GM19372 (cell line): ENCODE measurements around the gene SPATA12.
"Not testable (repeated sequence)": the region's sequence is repeated elsewhere in the genome, so short reads cannot be mapped to it uniquely, and the experiment has no call there.

Experiments
- ATAC-seq: cut with Tn5 transposase; IDR thresholded peaks from one replicate; pipeline ENCODE4 v1.9.1; 2021; ENCODE audit warnings: mild to moderate bottlenecking, low read depth, moderate library complexity; ENCODE audit not compliant: unreplicated experiment

The SPATA12 gene

DNA sequence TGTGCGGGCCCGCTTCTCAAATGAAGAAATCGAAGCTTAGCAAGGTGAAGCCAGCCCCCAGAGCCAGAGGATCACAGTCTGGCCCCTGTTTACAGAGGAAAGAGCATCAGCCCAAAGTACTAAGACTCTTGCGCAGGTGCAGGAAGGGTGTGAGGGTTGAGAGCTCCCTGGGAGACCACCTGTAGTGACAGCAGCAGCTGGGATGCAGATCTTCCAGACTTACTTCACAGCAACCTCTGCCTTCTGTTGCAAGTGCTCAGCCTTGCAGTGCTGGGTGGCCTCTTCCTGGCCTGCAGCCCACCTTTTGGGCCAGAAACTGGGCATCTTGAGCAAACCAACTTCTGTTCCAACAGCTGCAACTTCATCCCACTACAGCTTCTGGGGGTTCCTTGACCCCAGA is 19.7 kb downstream of the SPATA12 start:
- no peak for ATAC-seq

DNA sequence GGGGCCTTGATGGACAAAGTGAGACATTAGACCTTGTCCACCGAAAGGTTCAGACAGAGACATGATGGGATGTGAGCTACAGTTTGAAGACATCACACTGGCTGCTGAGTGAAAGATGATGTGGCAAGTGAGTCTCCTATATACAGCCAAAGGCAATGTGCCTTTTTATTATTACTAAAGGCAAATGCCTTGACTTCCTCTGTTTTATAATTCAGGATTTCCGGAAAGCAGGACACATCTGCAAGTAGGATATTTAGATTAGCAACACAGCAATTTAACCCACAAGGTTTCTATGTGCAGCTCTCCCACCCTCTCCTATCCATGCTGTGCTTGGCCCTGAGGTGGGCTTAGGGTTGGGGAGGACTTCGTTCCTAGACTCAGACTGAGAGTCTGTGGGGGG is 20.7 kb downstream of the SPATA12 start:
- ATAC-seq = no peak

- ATAC-seq = no peak
Observed at GRCh38 chr3:57082481-57082880, 22.0 kb downstream of the SPATA12 start.

DNA sequence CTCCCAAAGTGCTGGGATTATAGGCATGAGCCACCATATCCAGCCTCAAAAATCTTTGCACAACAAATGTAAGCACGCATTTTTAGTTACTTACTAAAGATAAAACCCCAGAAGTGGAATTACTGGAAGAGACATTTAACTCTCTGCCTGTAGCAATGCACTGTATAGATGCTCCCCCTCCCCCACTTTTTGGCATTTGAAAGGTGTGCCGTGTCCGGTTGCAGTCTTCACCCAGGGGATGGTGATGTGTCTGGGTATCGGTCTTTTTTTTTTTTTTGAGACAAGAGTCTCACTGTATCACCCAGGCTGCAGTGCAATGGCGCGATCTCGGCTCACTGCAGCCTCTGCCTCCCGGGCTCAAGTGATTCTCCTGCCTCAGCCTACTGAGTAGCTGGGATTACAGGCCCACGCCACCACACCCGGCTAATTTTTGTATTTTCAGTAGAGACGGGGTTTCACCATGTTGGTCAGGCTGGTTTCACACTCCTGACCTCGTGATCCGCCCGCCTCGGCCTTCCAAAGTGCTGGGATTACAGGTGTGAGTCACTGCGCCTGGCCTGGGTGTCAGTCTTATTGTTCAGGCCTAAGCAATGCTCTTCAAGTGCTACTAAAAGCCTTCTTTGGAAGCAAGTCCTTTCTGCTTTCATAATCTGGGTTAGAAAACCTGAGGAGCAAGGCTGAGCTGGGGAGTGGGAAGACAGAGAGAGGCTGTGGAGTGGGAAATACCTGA is 23.0 kb downstream of the SPATA12 start:
- not testable (repeated sequence) for ATAC-seq

GRCh38 chr3:57085211-57085610 is 24.7 kb downstream of the SPATA12 start:
- no peak for ATAC-seq

GRCh38 chr3:57086201-57086600 is 25.7 kb downstream of the SPATA12 start:
- no peak for ATAC-seq

DNA sequence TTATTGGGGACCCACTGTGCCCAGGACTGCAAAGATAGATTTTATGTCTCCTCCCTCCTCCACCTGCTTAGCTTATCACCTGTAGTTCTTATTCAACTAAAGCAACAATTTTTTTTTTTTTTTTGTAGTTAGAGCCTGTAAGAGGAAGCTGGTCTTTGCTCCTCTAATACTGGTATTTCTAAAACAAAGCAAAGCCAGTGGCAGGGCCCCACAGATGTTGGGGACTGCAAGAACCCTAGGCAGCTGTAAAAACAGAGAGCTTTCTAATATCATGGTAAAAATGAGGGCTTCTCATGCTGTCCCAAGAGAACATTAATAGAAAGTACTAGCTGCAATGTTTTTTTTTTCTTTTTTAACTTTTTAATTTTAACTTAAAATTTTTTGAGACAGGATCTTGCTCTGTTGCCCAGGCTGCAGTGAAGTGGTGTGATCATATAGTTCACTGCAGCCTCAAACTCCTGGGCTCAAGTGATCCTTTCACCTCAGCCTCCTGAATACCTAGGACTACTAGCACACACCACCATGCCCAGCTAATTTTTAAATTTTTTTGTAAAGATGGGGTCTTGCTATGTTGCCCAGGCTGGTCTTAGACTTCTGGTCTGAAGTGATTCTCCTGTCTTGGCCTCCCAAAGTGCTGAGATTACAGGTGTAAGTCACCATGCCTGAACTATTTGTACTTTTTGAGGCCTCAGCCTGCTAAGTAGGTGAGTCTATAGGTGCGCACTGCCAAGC is 27.1 kb downstream of the SPATA12 start:
- no peak for ATAC-seq

- ATAC-seq = no peak
Observed at GRCh38 chr3:57088503-57088902, 28.0 kb downstream of the SPATA12 start.

GRCh38 chr3:57089043-57089442 is 28.6 kb downstream of the SPATA12 start:
- ATAC-seq = no peak

GRCh38 chr3:57091521-57092273 is 31.2 kb downstream of the SPATA12 start:
- no peak for ATAC-seq

DNA sequence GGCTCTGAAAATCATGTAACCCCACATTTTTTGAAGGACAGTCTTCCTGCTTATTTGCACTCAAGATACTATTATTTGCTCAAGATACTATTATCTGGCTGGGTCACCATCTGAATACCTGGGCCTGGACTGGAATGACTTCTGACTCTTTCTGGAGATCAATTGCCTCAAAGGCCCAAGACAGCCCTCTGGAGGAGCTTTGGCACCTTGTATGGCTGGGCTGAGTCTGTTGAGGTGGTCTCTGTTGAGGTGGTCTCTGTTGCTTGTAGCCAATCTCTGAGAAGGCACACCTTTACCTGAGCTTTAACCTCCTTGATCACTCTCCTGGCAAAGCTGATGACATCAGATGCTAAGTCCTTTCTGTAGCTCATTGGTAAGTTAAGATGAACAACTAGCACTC is 33.0 kb downstream of the SPATA12 start:
- no peak for ATAC-seq

DNA sequence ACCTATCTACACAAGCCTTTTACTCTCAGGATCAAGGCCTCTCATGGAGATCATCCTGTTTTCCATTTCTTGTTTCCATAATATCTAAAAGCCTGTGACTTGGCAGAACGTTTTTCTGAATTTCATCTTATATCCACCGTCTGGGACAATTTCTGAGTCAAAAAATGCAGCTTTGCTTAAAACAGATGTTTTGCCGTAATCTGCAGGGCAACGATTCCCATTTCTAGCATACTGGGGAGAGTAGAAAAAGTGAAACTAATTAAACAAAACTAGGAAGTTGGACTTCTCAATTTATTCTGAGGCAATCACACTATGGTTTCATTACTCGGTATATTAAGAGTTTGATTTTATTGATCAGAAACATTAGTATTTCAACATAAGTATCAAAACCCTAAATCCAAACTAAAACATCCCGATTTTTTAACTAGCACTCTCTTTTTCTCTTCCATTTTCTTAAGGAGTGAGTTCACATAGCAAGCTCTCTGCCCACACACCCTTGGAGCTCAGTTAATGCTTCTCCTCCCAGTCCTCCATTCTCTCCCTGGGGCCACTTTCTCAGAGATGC is 33.6 kb downstream of the SPATA12 start:
- ATAC-seq = no peak

- ATAC-seq = no peak
Observed at GRCh38 chr3:57094575-57094974, 34.1 kb downstream of the SPATA12 start.

DNA sequence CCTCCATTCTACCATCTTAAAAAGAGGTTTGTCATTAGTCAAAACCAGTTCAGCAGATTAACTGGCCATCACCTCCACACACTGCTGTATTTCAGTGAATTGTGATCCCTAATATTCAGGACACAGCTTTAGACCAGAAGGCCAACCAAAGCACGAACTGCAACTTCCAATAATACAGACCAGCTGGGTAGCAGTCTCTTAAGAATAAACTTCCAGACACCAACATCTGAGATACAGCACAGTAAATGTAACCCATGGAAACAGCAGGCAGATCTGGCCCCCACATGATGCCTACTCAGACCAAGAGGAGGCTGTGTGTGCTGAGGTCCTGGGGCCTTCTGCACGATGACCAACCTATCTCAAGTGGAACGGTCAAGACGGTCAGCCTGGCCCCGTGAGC is 34.9 kb downstream of the SPATA12 start:
- ATAC-seq = no peak

DNA sequence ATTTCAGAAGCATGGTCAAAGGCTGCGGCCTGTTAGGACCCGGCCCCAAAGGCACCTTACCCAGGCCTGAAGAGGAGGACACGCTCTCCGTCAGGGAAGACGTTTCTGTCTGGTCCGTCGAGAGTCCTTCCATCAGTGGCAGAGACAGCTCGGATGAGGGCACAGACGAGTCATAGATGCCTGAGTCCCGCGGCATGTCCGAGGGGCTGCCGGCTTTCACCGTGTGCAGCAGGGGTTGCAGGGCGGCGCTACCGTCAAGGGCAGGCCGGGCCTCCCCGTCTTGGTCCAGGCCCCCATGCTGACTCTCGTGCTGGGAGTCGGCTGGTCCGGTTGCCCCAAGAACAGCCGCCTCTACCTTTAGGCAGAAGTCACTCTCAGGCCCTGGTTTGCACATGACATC is 37.1 kb downstream of the SPATA12 start:
- no peak for ATAC-seq

- ATAC-seq = no peak
Observed at GRCh38 chr3:57098418-57099310, 38.2 kb downstream of the SPATA12 start.

GRCh38 chr3:57100046-57100695 is 39.7 kb downstream of the SPATA12 start:
- ATAC-seq = no peak

GRCh38 chr3:57105585-57105984 is 45.1 kb downstream of the SPATA12 start:
- no peak for ATAC-seq

- no peak for ATAC-seq
Observed at GRCh38 chr3:57108684-57109083, 48.2 kb downstream of the SPATA12 start.
